NCI-H345 treated with DMSO at 0.1 percent for 48 hours (cell line): Measurements from ENCODE around the gene ZNF319.

Experiments
- DNase-seq: peaks from one replicate; lab custom pipeline; 2025; ENCODE audit not compliant: unreplicated experiment; lab: John Stamatoyannopoulos, UW

ZNF319 gene

GRCh38 chr16:57998992-57999365 is 1.5 kb downstream of the ZNF319 start:
- no peak for DNase-seq

GRCh38 chr16:57998486-57998885 is 2.0 kb downstream of the ZNF319 start:
- no peak for DNase-seq

- no peak for DNase-seq
Measured at GRCh38 chr16:57997528-57998265, 2.8 kb downstream of the ZNF319 start.

GRCh38 chr16:57997176-57997527 is 3.3 kb downstream of the ZNF319 start:
- DNase-seq: no peak

- DNase-seq: no peak
Measured at GRCh38 chr16:57996406-57997175, 3.9 kb downstream of the ZNF319 start.

- DNase-seq: no peak
Measured at GRCh38 chr16:57995721-57996405, 4.6 kb downstream of the ZNF319 start.

- no peak for DNase-seq
Measured at GRCh38 chr16:57994778-57995177, 5.7 kb downstream of the ZNF319 start.

- no peak for DNase-seq
Measured at GRCh38 chr16:57994361-57994760, 6.1 kb downstream of the ZNF319 start.

GRCh38 chr16:57993897-57994296 is 6.6 kb downstream of the ZNF319 start:
- DNase-seq: no peak

- peak; percentile 75 for DNase-seq
Measured at GRCh38 chr16:57993438-57993837, 7.0 kb downstream of the ZNF319 start.

GRCh38 chr16:57992084-57992483 is 8.4 kb downstream of the ZNF319 start:
- DNase-seq: no peak

- no peak for DNase-seq
Measured at GRCh38 chr16:57991551-57992059, 8.9 kb downstream of the ZNF319 start.

- no peak for DNase-seq
Measured at GRCh38 chr16:57988929-57989328, 11.5 kb downstream of the ZNF319 start.

- DNase-seq: no peak
Measured at GRCh38 chr16:57987441-57988177, 12.9 kb downstream of the ZNF319 start.

- DNase-seq: no peak
Measured at GRCh38 chr16:57986196-57986595, 14.3 kb downstream of the ZNF319 start.

GRCh38 chr16:57985204-57986181 is 15.0 kb downstream of the ZNF319 start:
- no peak for DNase-seq

- DNase-seq: no peak
Measured at GRCh38 chr16:57984443-57985203, 15.8 kb downstream of the ZNF319 start.

- no peak for DNase-seq
Measured at GRCh38 chr16:57982385-57982784, 18.1 kb downstream of the ZNF319 start.

- no peak for DNase-seq
Measured at GRCh38 chr16:57981636-57982035, 18.8 kb downstream of the ZNF319 start.
